HepG2 (cell line): ENCODE measurements around the gene SLC4A9. TPM values are rescaled to one million over a fixed set of nuclear protein-coding genes. Genes with fewer than 3 reads are reported as not detected.
A peak's percentile ranks its signal among the peaks of the same experiment; 100 is the strongest.

Experiments
- GRHL1 ChIP-seq: sonication (generic); formaldehyde crosslinking; conservative IDR thresholded peaks from 2 replicates; pipeline ENCODE4 v1.8.0; 2022; ENCODE audit warnings: missing genetic modification reagents
- HNRNPH1 ChIP-seq: fragments of 200-400 bp; formaldehyde crosslinking; optimal IDR thresholded peaks from 2 replicates; pipeline ENCODE3; 2017; ENCODE audit warnings: mild to moderate bottlenecking, low read depth, low read length
- HOXA5 ChIP-seq: sonication (generic); formaldehyde crosslinking; IDR thresholded peaks from 2 replicates; pipeline ENCODE4 v1.4.0; 2020; ENCODE audit warnings: missing genetic modification reagents
- KLF9 ChIP-seq: IDR thresholded peaks from 2 replicates; pipeline ENCODE4 v1.6.1; 2016; ENCODE audit warnings: low read depth
- LCORL ChIP-seq, 2 experiments: fragments of 450-650 bp in 1 of 2; sonication (generic) in 1 of 2; formaldehyde crosslinking in 1 of 2; IDR thresholded peaks; 2 replicates each; pipeline versions ENCODE4 v1.5.0 to v1.6.1; 2017 to 2020; ENCODE audit warnings: antibody characterized with exemption in 1 of 2, missing genetic modification reagents in 1 of 2
- NFRKB ChIP-seq: fragments of 450-650 bp; IDR thresholded peaks from 2 replicates; pipeline ENCODE4 v1.6.1; 2017
- NR2C2 ChIP-seq: sonication (generic); formaldehyde crosslinking; IDR thresholded peaks from 2 replicates; pipeline ENCODE4 v1.4.0; 2020; ENCODE audit warnings: missing genetic modification reagents, mild to moderate bottlenecking, moderate library complexity, borderline replicate concordance
- PATZ1 ChIP-seq: sonication (generic); formaldehyde crosslinking; IDR thresholded peaks from 2 replicates; pipeline ENCODE4 v1.4.0; 2020; ENCODE audit warnings: missing genetic modification reagents
- PAWR ChIP-seq: sonication (generic); formaldehyde crosslinking; IDR thresholded peaks from 2 replicates; pipeline ENCODE4 v1.4.0; 2020; ENCODE audit warnings: missing genetic modification reagents, mild to moderate bottlenecking, borderline replicate concordance
- POLR2AphosphoS5 ChIP-seq: IDR thresholded peaks from 2 replicates; pipeline ENCODE4 v1.6.1; 2012; ENCODE audit warnings: low read depth, low read length
- RAD21 ChIP-seq: fragments of 450-650 bp; formaldehyde crosslinking; IDR thresholded peaks from 2 replicates; pipeline ENCODE4 v1.5.0; 2020; ENCODE audit warnings: mild to moderate bottlenecking
- RNF2 ChIP-seq: fragments of 450-650 bp; conservative IDR thresholded peaks from 2 replicates; pipeline ENCODE4 v1.6.1; 2016; ENCODE audit warnings: low read depth
- SAP130 ChIP-seq: IDR thresholded peaks from 2 replicates; pipeline ENCODE4 v1.6.1; 2016; ENCODE audit warnings: low read depth
- SMARCC2 ChIP-seq: fragments of 450-650 bp; IDR thresholded peaks from 2 replicates; pipeline ENCODE4 v1.6.1; 2017; ENCODE audit warnings: antibody characterized with exemption, mild to moderate bottlenecking
- SMC3 ChIP-seq: IDR thresholded peaks from 2 replicates; pipeline ENCODE4 v1.6.1; 2011; ENCODE audit warnings: low read length, improper control_type of control experiment
- SRF ChIP-seq: IDR thresholded peaks from 2 replicates; pipeline ENCODE4 v1.6.1; 2011; ENCODE audit warnings: mild to moderate bottlenecking, low read depth, low read length, moderate library complexity
- STAG1 ChIP-seq: sonication (generic); formaldehyde crosslinking; IDR thresholded peaks from 2 replicates; pipeline ENCODE4 v1.4.0; 2020; ENCODE audit warnings: missing genetic modification reagents
- TEAD3 ChIP-seq: optimal IDR thresholded peaks from 2 replicates; pipeline ENCODE3; 2016; ENCODE audit warnings: borderline replicate concordance
- XRCC5 ChIP-seq: fragments of 200-400 bp; formaldehyde crosslinking; optimal IDR thresholded peaks from 2 replicates; pipeline ENCODE3; 2017; ENCODE audit warnings: mild to moderate bottlenecking, low read length
- ZNF282 ChIP-seq: fragments of 450-650 bp; IDR thresholded peaks from 2 replicates; pipeline ENCODE4 v1.6.1; 2018; ENCODE audit not compliant: partially characterized antibody
- ZNF317 ChIP-seq: sonication (generic); formaldehyde crosslinking; IDR thresholded peaks from 2 replicates; pipeline ENCODE4 v1.5.0; 2020; ENCODE audit warnings: mild to moderate bottlenecking, missing genetic modification reagents
- ZNF468 ChIP-seq: sonication (generic); formaldehyde crosslinking; IDR thresholded peaks from 2 replicates; pipeline ENCODE4 v1.8.0; 2022; ENCODE audit warnings: mild to moderate bottlenecking, moderate library complexity, missing genetic modification reagents
- ZNF574 ChIP-seq: sonication (generic); formaldehyde crosslinking; IDR thresholded peaks from 2 replicates; pipeline ENCODE4 v1.4.0; 2020; ENCODE audit warnings: missing genetic modification reagents
- ZNF589 ChIP-seq: sonication (generic); formaldehyde crosslinking; conservative IDR thresholded peaks from 2 replicates; pipeline ENCODE4 v1.8.0; 2022; ENCODE audit warnings: mild to moderate bottlenecking, moderate library complexity, missing genetic modification reagents
- ZNF800 ChIP-seq: sonication (generic); formaldehyde crosslinking; IDR thresholded peaks from 2 replicates; pipeline ENCODE4 v1.4.0; 2020; ENCODE audit warnings: missing genetic modification reagents
- polyA plus RNA-seq, 8 experiments: library from polyadenylated mRNA; depleted of rRNA in 3 of 8; stranded (reverse) in 7 of 8; unstranded in 1 of 8; fragments of >200 nt; fragmentation: Illumina TruSeq in 4 of 8; extraction: Trizol in 4 of 8; gene quantifications; 2 replicates each; pipeline versions ENCODE4 v1.2.1 to v1.2.3, GENCODE V29; 2011 to 2016; ENCODE audit warnings: low read depth in 4 of 8, missing spikeins in 1 of 8, mixed read lengths in 1 of 8; ENCODE audit not compliant: insufficient read depth in 1 of 8
- total RNA-seq, 5 experiments: library from RNA; depleted of rRNA; stranded (reverse); fragments of >200 nt; fragmentation: Illumina TruSeq; extraction: Trizol; gene quantifications; 2 replicates each; pipeline ENCODE4 v1.2.3, GENCODE V29; 2016; ENCODE audit warnings: low read depth in 1 of 5

SLC4A9 gene
- total and polyA plus RNA-seq, 2 of the 13 experiments (the other 11 are each of a cell fraction or from before 2014, with no cell fraction given), result not detected

- TF ChIP-seq SAP130 (peak; percentile 59), ZNF282 (no peak), KLF9 (CRISPR knock-in tag) (0 out of 2 replicates have a peak, but pooled peaks have one; percentile 57), TEAD3 (CRISPR knock-in tag) (peak; percentile 35), SMARCC2 (no peak), SRF (no peak), PATZ1 (CRISPR knock-in tag) (peak; percentile 56), XRCC5 (peak; percentile 49), GRHL1 (CRISPR knock-in tag) (no peak), POLR2AphosphoS5 (no peak), RNF2 (no peak), STAG1 (CRISPR knock-in tag) (peak; percentile 87), RAD21 (CRISPR knock-in tag) (peak; percentile 73), PAWR (CRISPR knock-in tag) (no peak), HNRNPH1 (no peak), ZNF800 (CRISPR knock-in tag) (no peak), NFRKB (no peak), NR2C2 (CRISPR knock-in tag) (no peak), ZNF574 (CRISPR knock-in tag) (0 out of 2 replicates have a peak, but pooled peaks have one; percentile 26), HOXA5 (CRISPR knock-in tag) (0 out of 2 replicates have a peak, but pooled peaks have one; percentile 40), LCORL (IDR thresholded peaks at IDR 0.05) (no peak), LCORL (CRISPR knock-in tag; IDR thresholded peaks at IDR 0.05) (peak; percentile 48; the same call in 1 of the 2 replicates), ZNF589 (no peak), SMC3 (peak; percentile 63; the same call in 1 of the 2 replicates), ZNF468 (CRISPR knock-in tag) (no peak), ZNF317 (CRISPR knock-in tag) (no peak)
Measured at GRCh38 chr5:140372971-140373487, 13.0 kb downstream of the SLC4A9 start (continued).
